H9 (cell line): ENCODE results near the gene CPD. TPM values are rescaled to one million over a fixed set of nuclear protein-coding genes. Genes with fewer than 3 reads are reported as not detected.
A peak's percentile ranks its signal among the peaks of the same experiment; 100 is the strongest.

Source experiments
- DNase-seq: peaks from one replicate; pipeline ENCODE4 v3.0.0-alpha.2; 2017
- H2AFZ ChIP-seq: one replicate; pipeline ENCODE4 v1.6.1; 2013; ENCODE audit warnings: mild to moderate bottlenecking, low read length, control low read depth, moderate library complexity
- H2AK5ac ChIP-seq: 2 replicates; pipeline ENCODE4 v1.6.1; 2013; ENCODE audit warnings: low read length, control low read depth, mixed read lengths; ENCODE audit not compliant: insufficient read length
- H2BK120ac ChIP-seq: one replicate; pipeline ENCODE4 v1.6.1; 2013; ENCODE audit warnings: low read depth, mild to moderate bottlenecking, low read length, control low read depth, inconsistent platforms; ENCODE audit not compliant: poor library complexity, severe bottlenecking
- H2BK12ac ChIP-seq: 2 replicates; pipeline ENCODE4 v1.6.1; 2013; ENCODE audit warnings: low read length, control low read depth, mixed read lengths, low read depth; ENCODE audit not compliant: insufficient read length
- H2BK15ac ChIP-seq: 2 replicates; pipeline ENCODE4 v1.6.1; 2013; ENCODE audit warnings: low read depth, low read length, control low read depth
- H2BK20ac ChIP-seq: one replicate; pipeline ENCODE4 v1.6.1; 2013; ENCODE audit warnings: low read depth, mild to moderate bottlenecking, low read length, control low read depth, inconsistent platforms; ENCODE audit not compliant: poor library complexity, severe bottlenecking
- H2BK5ac ChIP-seq: 2 replicates; pipeline ENCODE4 v1.6.1; 2013; ENCODE audit warnings: low read length, control low read depth, mixed read lengths; ENCODE audit not compliant: insufficient read length
- H3K14ac ChIP-seq: 2 replicates; pipeline ENCODE4 v1.6.1; 2013; ENCODE audit warnings: low read length, control low read depth; ENCODE audit not compliant: insufficient read depth
- H3K18ac ChIP-seq: 2 replicates; pipeline ENCODE4 v1.6.1; 2013; ENCODE audit warnings: low read depth, mild to moderate bottlenecking, mixed read lengths, low read length, control low read depth; ENCODE audit not compliant: insufficient read length
- H3K23ac ChIP-seq: 2 replicates; pipeline ENCODE4 v1.6.1; 2013; ENCODE audit warnings: low read length, control low read depth, mixed read lengths, low read depth; ENCODE audit not compliant: insufficient read length
- H3K23me2 ChIP-seq: 2 replicates; pipeline ENCODE4 v1.6.1; 2013; ENCODE audit warnings: low read depth, mild to moderate bottlenecking, mixed read lengths, low read length, control low read depth; ENCODE audit not compliant: insufficient read length, poor library complexity, severe bottlenecking
- H3K27ac ChIP-seq: 2 replicates; pipeline ENCODE4 v1.5.1; 2013; ENCODE audit warnings: low read length, control low read depth, mixed read lengths, low read depth; ENCODE audit not compliant: insufficient read length
- H3K27me3 ChIP-seq: 2 replicates; pipeline ENCODE4 v1.6.1; 2013; ENCODE audit warnings: low read length, control low read depth, inconsistent platforms; ENCODE audit not compliant: insufficient read depth
- H3K4ac ChIP-seq: 2 replicates; pipeline ENCODE4 v1.6.1; 2013; ENCODE audit warnings: low read depth, mild to moderate bottlenecking, control low read depth, inconsistent platforms, low read length, moderate library complexity
- H3K4me1 ChIP-seq: 2 replicates; pipeline ENCODE4 v1.6.1; 2013; ENCODE audit warnings: low read length, control low read depth, inconsistent platforms; ENCODE audit not compliant: insufficient read depth
- H3K4me2 ChIP-seq: 2 replicates; pipeline ENCODE4 v1.6.1; 2013; ENCODE audit warnings: low read length, control low read depth, mixed read lengths; ENCODE audit not compliant: insufficient read length, insufficient read depth
- H3K56ac ChIP-seq: 2 replicates; pipeline ENCODE4 v1.6.1; 2013; ENCODE audit warnings: low read depth, mild to moderate bottlenecking, mixed read lengths, low read length, control low read depth; ENCODE audit not compliant: insufficient read length
- H3K79me1 ChIP-seq: 2 replicates; pipeline ENCODE4 v1.6.1; 2013; ENCODE audit warnings: low read depth, mild to moderate bottlenecking, moderate library complexity, low read length, control low read depth, inconsistent platforms; ENCODE audit not compliant: insufficient read depth, poor library complexity, severe bottlenecking
- H3K79me2 ChIP-seq: 2 replicates; pipeline ENCODE4 v1.6.1; 2013; ENCODE audit warnings: low read length, control low read depth, inconsistent platforms; ENCODE audit not compliant: insufficient read depth
- H3K9ac ChIP-seq: 2 replicates; pipeline ENCODE4 v1.6.1; 2013; ENCODE audit warnings: low read length, control low read depth, mixed read lengths; ENCODE audit not compliant: insufficient read length; ENCODE audit errors: extremely low read depth
- H3K9me3 ChIP-seq: one replicate; pipeline ENCODE4 v1.6.1; 2013; ENCODE audit warnings: low read depth, low read length, inconsistent platforms; ENCODE audit not compliant: control insufficient read depth
- H3T11ph ChIP-seq: one replicate; pipeline ENCODE4 v1.6.1; 2013; ENCODE audit warnings: mild to moderate bottlenecking, low read length, control low read depth, inconsistent platforms
- H4K20me1 ChIP-seq: one replicate; pipeline ENCODE4 v1.6.1; 2013; ENCODE audit not compliant: control insufficient read depth, insufficient read length, insufficient read depth
- H4K5ac ChIP-seq: 2 replicates; pipeline ENCODE4 v1.6.1; 2013; ENCODE audit warnings: low read depth, mild to moderate bottlenecking, mixed read lengths, low read length, control low read depth; ENCODE audit not compliant: insufficient read length
- H4K8ac ChIP-seq: replicated peaks from 2 replicates; pipeline ENCODE4 v1.6.1; 2013; ENCODE audit warnings: low read length, control low read depth, mixed read lengths, low read depth; ENCODE audit not compliant: insufficient read length
- H4K91ac ChIP-seq: 2 replicates; pipeline ENCODE4 v1.6.1; 2013; ENCODE audit warnings: low read depth, mild to moderate bottlenecking, moderate library complexity, mixed read lengths, low read length, control low read depth; ENCODE audit not compliant: insufficient read length
- H3K27ac Mint-ChIP-seq, 3 experiments: 2 replicates in 2 of 3; 3 replicates in 1 of 3; pipeline ENCODE4 v1.8.0; 2020 to 2021; ENCODE audit warnings: mixed read lengths in 3 of 3, mild to moderate bottlenecking in 1 of 3, moderate library complexity in 1 of 3
- H3K27me3 Mint-ChIP-seq: 2 replicates; pipeline ENCODE4 v1.8.0; 2021; ENCODE audit warnings: low read depth, mild to moderate bottlenecking, moderate library complexity, mixed read lengths
- H3K36me3 Mint-ChIP-seq, 3 experiments: 2 replicates in 2 of 3; 3 replicates in 1 of 3; pipeline ENCODE4 v1.8.0; 2020 to 2021; ENCODE audit warnings: low read depth in 3 of 3, mixed read lengths in 3 of 3; ENCODE audit not compliant: insufficient read depth in 1 of 3
- H3K4me1 Mint-ChIP-seq, 2 experiments: 2 replicates each; pipeline ENCODE4 v1.8.0; 2020; ENCODE audit warnings: mixed read lengths in 2 of 2
- H3K4me3 Mint-ChIP-seq, 2 experiments: 2 replicates in 1 of 2; 3 replicates in 1 of 2; pipeline ENCODE4 v1.8.0; 2020 to 2021; ENCODE audit warnings: mild to moderate bottlenecking in 2 of 2, mixed read lengths in 2 of 2, moderate library complexity in 1 of 2
- H3K9me3 Mint-ChIP-seq, 2 experiments: 2 replicates in 1 of 2; 3 replicates in 1 of 2; pipeline ENCODE4 v1.8.0; 2020; ENCODE audit warnings: mild to moderate bottlenecking in 2 of 2, mixed read lengths in 2 of 2, moderate library complexity in 1 of 2
- WGBS: extraction: QIAGEN DNeasy Blood & Tissue Kit; methylation state at CpG from one replicate; pipeline ENCODE4 v1.1.7; 2013; ENCODE audit warnings: missing lambda C conversion rate, low lambda C conversion rate, mixed read lengths; ENCODE audit not compliant: insufficient read length; ENCODE audit errors: extremely low coverage; 5-methylcytosine and 5-hydroxymethylcytosine counted together
- total RNA-seq: library from RNA; stranded (reverse); gene quantifications from 2 replicates; pipeline ENCODE4 v1.2.1, GENCODE V29; 2021
- TF ChIP-seq, protein P1 (sequence below): fragments of 200-600 bp; sonication (generic); conservative IDR thresholded peaks from 3 replicates; pipeline ENCODE4 v1.8.0; 2021; ENCODE audit warnings: antibody characterized with exemption, mild to moderate bottlenecking

Gene CPD
- total RNA-seq, 1 experiment from 2014 or later: 47.0 TPM

DNA sequence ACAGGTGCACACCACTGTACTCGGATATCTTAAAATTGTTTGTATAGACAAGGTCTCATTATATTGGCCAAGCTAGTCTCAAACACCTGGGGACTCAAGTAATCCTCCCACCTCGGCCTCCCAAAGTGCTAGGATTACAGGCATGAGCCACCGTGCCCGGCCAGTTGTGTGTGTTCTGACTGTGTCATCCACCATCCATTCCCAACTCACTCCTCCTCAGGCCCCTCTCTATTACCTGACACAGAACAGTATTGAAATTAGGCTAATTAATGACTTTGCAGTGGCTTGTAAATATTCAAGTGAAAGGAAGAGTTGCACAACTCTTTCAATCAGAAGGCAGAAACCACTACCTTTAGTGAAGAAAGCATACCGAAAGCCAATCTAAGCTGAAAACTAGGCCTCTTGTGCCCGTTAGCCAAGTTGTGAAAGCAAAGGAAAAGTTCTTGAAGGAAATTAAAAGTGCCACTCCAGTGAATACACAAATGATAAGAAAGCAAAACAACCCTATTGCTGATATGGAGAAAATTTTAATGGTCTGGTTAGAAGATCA is 127.2 kb downstream of the CPD start:
- no peaks in the 10 kb centered on the region for H3K27me3 Mint-ChIP-seq

More for the DNA sequence above, 127.2 kb downstream of the CPD start:
- H3K79me1 ChIP-seq: no peaks in the 10 kb centered on the region
- H4K20me1 ChIP-seq: no peaks in the 10 kb centered on the region
- H3K27me3 ChIP-seq: no peaks in the 10 kb centered on the region
- Mint-ChIP-seq H3K4me1 (peaks cover 7 to 12% of the 10 kb centered on the region in 2 experiments; a peak in 3 of 4 replicates), H3K36me3 (peaks cover 25 to 53% (median 43%) of the 10 kb centered on the region in 3 experiments), H3K4me3 (no peak overlapping the region), H3K9me3 (peaks cover 0 to 3% of the 10 kb centered on the region in 2 experiments; a peak in 1 of 5 replicates), H3K27ac (peak overlapping the region in 2 of 3 experiments; percentile 47 to 81; a peak in 3 of 7 replicates)
- no peak overlapping the region for H4K8ac ChIP-seq
- no peak overlapping the region for H2BK5ac ChIP-seq
- H2BK20ac ChIP-seq: no peak overlapping the region
- H2BK12ac ChIP-seq: no peak overlapping the region
- H2BK15ac ChIP-seq: no peak overlapping the region
- H3K4ac ChIP-seq: no peak overlapping the region
- H3K23ac ChIP-seq: no peak overlapping the region
- no peak overlapping the region for H3K9ac ChIP-seq
- no peak overlapping the region for H2AFZ ChIP-seq
- no peak overlapping the region for H3K14ac ChIP-seq
- no peak for DNase-seq
- H3K4me1 ChIP-seq: 0 out of 2 replicates have a peak, but pooled peaks cover 2% of the 10 kb centered on the region
- TF ChIP-seq, protein P1, sequence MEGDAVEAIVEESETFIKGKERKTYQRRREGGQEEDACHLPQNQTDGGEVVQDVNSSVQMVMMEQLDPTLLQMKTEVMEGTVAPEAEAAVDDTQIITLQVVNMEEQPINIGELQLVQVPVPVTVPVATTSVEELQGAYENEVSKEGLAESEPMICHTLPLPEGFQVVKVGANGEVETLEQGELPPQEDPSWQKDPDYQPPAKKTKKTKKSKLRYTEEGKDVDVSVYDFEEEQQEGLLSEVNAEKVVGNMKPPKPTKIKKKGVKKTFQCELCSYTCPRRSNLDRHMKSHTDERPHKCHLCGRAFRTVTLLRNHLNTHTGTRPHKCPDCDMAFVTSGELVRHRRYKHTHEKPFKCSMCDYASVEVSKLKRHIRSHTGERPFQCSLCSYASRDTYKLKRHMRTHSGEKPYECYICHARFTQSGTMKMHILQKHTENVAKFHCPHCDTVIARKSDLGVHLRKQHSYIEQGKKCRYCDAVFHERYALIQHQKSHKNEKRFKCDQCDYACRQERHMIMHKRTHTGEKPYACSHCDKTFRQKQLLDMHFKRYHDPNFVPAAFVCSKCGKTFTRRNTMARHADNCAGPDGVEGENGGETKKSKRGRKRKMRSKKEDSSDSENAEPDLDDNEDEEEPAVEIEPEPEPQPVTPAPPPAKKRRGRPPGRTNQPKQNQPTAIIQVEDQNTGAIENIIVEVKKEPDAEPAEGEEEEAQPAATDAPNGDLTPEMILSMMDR: no peak
- H2BK120ac ChIP-seq: no peak overlapping the region
- H2AK5ac ChIP-seq: no peak overlapping the region
- WGBS: no CpG with 5 or more reads among the region's 6 CpGs
- H3K9me3 ChIP-seq: no peaks in the 10 kb centered on the region
- no peak overlapping the region for H3T11ph ChIP-seq
- H3K23me2 ChIP-seq: no peaks in the 10 kb centered on the region
- H3K79me2 ChIP-seq: no peaks in the 10 kb centered on the region
- H3K18ac ChIP-seq: no peak overlapping the region
- H4K91ac ChIP-seq: no peak overlapping the region
- H3K27ac ChIP-seq: no peak overlapping the region
- no peak overlapping the region for H3K4me2 ChIP-seq
- no peak overlapping the region for H3K56ac ChIP-seq
- H4K5ac ChIP-seq: no peak overlapping the region
